GM19397 (cell line): Measurements from ENCODE around the gene IGFBPL1.
A peak's percentile ranks its signal among the peaks of the same experiment; 100 is the strongest.
"Not testable (repeated sequence)": the region's sequence is repeated elsewhere in the genome, so short reads cannot be mapped to it uniquely, and the experiment has no call there.

ENCODE experiments used
- ATAC-seq: cut with Tn5 transposase; IDR thresholded peaks from one replicate; pipeline ENCODE4 v1.9.1; 2021; ENCODE audit warnings: mild to moderate bottlenecking, moderate library complexity; ENCODE audit not compliant: unreplicated experiment

IGFBPL1 gene

DNA sequence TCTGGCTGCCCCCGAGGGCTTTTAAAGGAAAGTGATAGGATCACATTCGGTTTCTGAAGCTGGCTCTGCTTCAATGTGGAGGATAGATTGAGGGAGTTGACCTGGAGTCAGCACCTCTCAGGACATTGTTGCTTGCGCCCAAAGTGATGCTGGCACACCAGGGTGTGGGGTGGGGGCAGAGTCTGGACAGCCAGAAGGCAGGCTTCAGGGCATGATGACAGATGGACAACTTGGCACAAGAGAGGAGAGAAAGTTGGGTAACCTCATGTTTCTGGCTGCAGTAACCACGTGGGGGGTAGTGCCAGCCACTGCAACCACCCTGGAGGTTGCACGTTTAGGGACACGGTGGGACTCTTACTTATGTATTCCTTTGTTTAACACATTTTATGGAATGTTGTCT is 22.3 kb downstream of the IGFBPL1 start:
- no peak for ATAC-seq

DNA sequence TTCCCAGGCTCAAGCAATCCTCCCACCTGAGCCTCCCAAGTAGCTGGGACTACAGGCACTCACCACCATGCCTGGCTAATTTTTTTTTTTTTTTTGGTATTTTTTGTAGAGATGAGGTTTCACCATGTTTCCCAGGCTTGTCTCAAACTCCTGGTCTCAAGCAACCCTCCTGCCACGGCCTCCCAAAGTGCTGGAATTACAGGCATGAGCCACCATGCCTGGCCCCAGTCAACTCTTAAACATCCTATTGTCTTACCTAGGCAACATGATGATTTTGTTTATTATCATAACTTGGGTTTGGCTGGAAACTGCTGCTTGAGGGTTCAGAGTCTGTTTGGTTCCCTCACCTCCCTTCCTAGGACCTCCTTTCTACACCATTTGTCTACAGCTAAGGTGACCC is 25.1 kb downstream of the IGFBPL1 start:
- not testable (repeated sequence) for ATAC-seq

GRCh38 chr9:38396371-38396671 is 27.9 kb downstream of the IGFBPL1 start:
- no peak for ATAC-seq

- ATAC-seq = no peak
Observed at GRCh38 chr9:38395653-38396370, 28.4 kb downstream of the IGFBPL1 start.

DNA sequence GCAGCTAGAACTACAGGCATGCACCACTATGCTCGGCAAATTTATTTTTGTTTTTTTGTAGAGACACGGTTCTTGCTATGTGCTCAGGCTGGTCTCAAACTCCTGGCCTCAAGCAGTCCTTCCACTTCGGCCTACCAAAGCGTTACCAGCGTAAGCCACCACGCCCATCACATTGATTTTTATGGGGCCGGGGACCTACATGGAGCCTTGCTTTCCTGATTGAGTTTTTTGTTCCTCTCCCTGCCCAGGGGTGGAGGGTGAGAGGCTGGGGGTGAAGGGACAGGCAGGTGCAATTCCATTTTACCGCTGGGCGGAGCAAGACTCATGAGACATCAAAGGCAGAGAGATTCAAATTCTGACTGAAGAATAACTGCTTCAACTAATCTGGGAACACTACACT is 29.8 kb downstream of the IGFBPL1 start:
- no peak for ATAC-seq

DNA sequence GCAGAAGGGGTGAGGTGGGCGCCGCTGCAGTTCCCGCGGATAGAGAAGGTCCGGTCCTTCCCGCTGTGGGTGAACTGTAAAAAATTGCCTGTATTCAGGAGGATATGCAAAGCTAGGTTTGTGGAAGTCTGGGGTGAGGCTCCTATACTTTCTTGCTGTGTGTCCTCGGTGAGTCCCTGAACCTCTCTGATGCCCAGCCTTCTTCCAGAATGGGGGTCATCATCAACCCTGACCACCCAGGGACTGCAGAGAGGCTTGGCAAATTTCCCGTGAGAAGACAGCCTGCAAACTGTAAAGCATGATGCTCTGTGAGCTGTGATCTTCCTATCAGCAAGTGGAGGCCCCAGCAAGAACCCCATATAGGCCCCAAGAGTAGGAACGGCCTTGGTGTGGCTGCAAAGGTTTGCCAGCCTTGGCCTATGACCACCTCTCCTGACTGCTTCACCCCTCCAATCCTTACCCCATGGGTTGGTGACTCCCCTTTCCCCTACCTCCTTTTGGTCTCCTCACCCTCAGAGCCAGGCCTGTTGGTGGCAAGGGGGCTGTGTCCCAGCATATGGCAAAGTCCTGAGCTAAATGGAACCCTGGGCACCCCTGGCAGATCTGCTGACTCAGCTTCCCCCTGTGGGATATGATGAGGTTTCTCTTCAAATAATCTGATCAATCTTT is 31.0 kb downstream of the IGFBPL1 start:
- ATAC-seq = no peak

DNA sequence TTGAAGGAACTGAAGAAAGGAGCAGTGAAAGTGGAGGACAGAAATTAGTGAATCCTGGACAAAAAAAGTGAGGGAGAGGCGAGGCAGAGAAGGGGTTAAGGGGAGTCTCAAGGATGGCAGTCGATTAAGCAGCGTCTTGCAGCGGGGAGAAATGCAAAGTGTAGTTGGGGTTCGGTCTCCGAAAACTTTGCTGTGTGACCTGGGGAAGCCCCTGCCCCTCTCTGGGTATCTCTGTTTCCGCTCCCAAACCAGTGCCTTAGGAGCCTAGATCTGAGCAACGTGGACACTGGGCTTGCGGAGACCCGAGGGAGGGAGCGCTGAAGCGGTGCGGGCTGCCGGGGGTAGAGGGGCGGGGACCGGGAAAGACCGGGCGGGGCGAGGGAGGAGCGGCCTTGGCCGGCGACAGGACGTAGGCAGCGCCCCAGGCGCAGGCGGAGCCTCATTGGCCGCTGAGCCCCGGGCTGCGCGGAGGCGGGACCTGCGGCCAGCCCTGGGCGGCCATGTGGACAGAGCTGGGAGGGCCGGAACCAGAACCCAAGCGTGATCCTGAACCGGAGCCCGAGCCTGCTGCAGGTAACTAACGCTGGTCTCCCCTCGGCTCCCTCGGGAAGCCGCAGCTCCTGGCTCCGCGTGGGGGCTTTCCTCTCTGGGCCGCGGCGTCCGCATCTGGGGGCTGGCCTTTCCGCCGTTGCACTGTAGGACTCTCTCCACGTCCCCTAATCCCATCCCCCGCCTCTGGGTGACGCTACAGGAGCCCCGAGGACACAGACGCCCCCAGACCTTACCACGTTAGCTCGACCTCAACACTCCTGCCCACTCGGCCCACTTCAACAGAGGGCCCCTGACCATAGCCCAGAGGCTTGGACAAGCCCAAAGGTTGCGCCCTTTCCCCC is 31.8 kb downstream of the IGFBPL1 start, which contains the start of gene ALDH1B1:
ALDH1B1 (plus strand) TSS at position 468 of the 893 bp plus-strand sequence. CDS start 3,047 bp downstream, outside the sequence.
- peak; percentile 99 for ATAC-seq

- no peak for ATAC-seq
Observed at GRCh38 chr9:38391278-38392118, 32.8 kb downstream of the IGFBPL1 start.

- no peak for ATAC-seq
Observed at GRCh38 chr9:38390851-38391250, 33.4 kb downstream of the IGFBPL1 start.

GRCh38 chr9:38390442-38390841 is 33.8 kb downstream of the IGFBPL1 start:
- no peak for ATAC-seq

DNA sequence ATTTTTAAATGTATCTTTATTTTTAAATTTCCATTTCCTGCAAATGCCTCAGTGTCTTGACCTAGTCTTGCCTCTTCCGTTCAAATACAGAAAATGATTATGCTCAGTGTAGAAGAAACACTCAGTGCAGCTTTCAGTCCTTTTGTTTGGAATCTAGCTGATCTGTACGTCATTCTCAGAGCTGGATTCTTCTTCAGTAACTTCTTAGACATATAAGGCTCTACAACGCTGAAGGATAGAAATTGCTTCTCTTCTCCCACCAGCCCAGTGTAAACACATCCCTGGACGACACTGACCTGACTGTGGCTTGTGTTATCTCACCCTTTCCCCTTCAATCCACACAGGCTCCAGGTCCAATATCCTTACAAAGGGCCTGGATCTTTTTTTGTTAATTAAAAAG is 34.9 kb downstream of the IGFBPL1 start:
- no peak for ATAC-seq

GRCh38 chr9:38388283-38389223 is 35.7 kb downstream of the IGFBPL1 start:
- ATAC-seq = no peak

DNA sequence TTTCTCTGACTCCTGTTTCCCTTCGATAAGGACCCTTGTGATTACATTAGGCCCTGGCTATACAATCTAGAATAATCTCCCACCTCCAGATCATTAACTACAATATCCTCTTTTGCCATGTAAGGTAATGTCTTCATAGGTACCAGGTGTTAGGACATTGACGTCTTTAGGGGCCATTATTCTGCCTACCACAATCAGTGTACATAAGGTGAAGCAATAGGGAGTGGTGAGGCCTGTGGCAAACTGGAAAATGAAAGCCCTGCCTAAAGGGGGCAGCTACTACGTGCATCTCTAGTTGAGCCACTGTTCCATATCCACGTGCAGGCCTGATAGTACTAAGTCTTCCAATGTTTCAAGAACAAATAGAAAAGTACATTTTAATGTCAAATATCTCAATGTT is 36.5 kb downstream of the IGFBPL1 start:
- ATAC-seq = no peak

- ATAC-seq = no peak
Observed at GRCh38 chr9:38387066-38387465, 37.2 kb downstream of the IGFBPL1 start.

GRCh38 chr9:38386319-38386895 is 37.8 kb downstream of the IGFBPL1 start:
- ATAC-seq = no peak

DNA sequence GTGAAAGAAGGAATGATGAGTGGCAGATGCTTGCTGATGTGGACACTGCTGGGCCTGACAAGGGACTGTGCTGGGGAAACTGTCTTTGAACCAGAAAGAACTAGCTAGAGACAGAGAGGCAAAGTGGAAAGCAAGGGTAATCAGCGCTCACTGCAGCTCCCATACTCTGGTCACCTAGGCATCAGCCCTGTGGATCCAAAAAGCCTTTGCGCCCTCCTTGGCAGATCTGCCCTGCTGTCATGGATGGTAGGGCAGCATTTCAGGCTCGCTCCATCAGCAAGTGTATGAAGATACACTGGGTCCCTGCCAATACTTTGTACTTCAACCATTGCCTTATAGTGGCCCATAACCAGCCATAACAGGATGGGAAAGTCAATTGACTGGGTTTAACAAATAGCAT is 38.4 kb downstream of the IGFBPL1 start:
- ATAC-seq = no peak

- no peak for ATAC-seq
Observed at GRCh38 chr9:38384990-38385848, 39.0 kb downstream of the IGFBPL1 start.

DNA sequence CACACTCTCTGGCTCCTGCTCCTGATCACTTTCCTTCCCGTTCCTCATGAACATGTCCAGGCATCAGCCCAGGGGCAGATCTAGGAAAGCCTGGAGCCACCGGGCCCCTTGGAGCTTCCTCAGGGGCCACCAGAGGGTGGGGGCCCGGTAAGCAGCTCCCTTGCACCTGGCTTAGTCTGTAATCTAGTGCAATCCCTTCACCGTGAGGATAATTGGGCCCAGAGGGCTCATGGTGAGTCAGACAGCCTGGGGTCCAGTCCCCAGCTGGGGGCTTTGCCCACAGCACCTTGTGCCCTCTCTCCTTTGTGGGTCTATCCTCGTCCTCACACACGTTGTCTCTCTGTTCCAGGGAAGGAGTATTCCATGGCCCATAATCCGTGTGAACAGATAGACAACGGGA is 42.1 kb downstream of the IGFBPL1 start:
- no peak for ATAC-seq
